OCI-LY1 (cell line): Measurements from ENCODE around the gene COL8A1.

Experiments used
- H2AFZ ChIP-seq: fragments of 200-600 bp; sonication (generic), shearing (Covaris generic); 2 replicates; pipeline ENCODE4 v1.6.0; 2014; ENCODE audit warnings: antibody characterized with exemption, mild to moderate bottlenecking, low read length
- H3F3A ChIP-seq: fragments of 200-600 bp; sonication (generic), shearing (Covaris generic); 2 replicates; pipeline ENCODE4 v1.6.0; 2014; ENCODE audit warnings: mild to moderate bottlenecking, antibody characterized with exemption, low read length, moderate library complexity; ENCODE audit not compliant: insufficient read depth
- H3K27ac ChIP-seq: fragments of 200-600 bp; sonication (generic); 2 replicates; pipeline ENCODE4 v1.5.1; 2014; ENCODE audit warnings: low read length, mixed run types, mild to moderate bottlenecking, low read depth; ENCODE audit not compliant: poor library complexity, severe bottlenecking
- H3K27me3 ChIP-seq: fragments of 200-600 bp; sonication (generic); 2 replicates; pipeline ENCODE4 v1.6.0; 2014; ENCODE audit warnings: antibody characterized with exemption, mild to moderate bottlenecking, low read length, moderate library complexity; ENCODE audit not compliant: insufficient read depth
- H3K36me3 ChIP-seq: fragments of 200-600 bp; sonication (generic); 2 replicates; pipeline ENCODE4 v1.6.1; 2014; ENCODE audit warnings: mild to moderate bottlenecking, antibody characterized with exemption, low read length, moderate library complexity, mixed read lengths; ENCODE audit not compliant: insufficient read depth
- H3K4me1 ChIP-seq: fragments of 200-600 bp; sonication (generic); 2 replicates; pipeline ENCODE4 v1.5.1; 2014; ENCODE audit warnings: mild to moderate bottlenecking, low read length, moderate library complexity; ENCODE audit not compliant: insufficient read depth, severe bottlenecking
- H3K4me2 ChIP-seq: fragments of 200-600 bp; sonication (generic), shearing (Covaris generic); 2 replicates; pipeline ENCODE4 v1.6.1; 2014; ENCODE audit warnings: low read length
- H3K4me3 ChIP-seq: fragments of 200-600 bp; sonication (generic); 2 replicates; pipeline ENCODE4 v1.5.1; 2014; ENCODE audit warnings: low read length, low read depth, mild to moderate bottlenecking, mixed read lengths; ENCODE audit not compliant: poor library complexity, severe bottlenecking
- H3K79me2 ChIP-seq: fragments of 200-600 bp; shearing (Covaris generic); 2 replicates; pipeline ENCODE4 v1.6.1; 2016; ENCODE audit warnings: mixed run types, low read length, mixed read lengths; ENCODE audit not compliant: insufficient read depth
- H3K9ac ChIP-seq: fragments of 200-600 bp; sonication (generic), shearing (Covaris generic); 2 replicates; pipeline ENCODE4 v1.6.1; 2014; ENCODE audit warnings: mild to moderate bottlenecking, low read length, mixed read lengths
- H3K9me2 ChIP-seq: fragments of 200-600 bp; sonication (generic), shearing (Covaris generic); 2 replicates; pipeline ENCODE4 v1.6.1; 2014; ENCODE audit warnings: low read depth, mild to moderate bottlenecking, low read length, mixed read lengths
- H3K9me3 ChIP-seq: fragments of 200-600 bp; shearing (Covaris generic); 2 replicates; pipeline ENCODE4 v1.6.1; 2014; ENCODE audit warnings: low read length, mixed read lengths
- H4K20me1 ChIP-seq: fragments of 200-600 bp; sonication (generic), shearing (Covaris generic); 2 replicates; pipeline ENCODE4 v1.6.0; 2016; ENCODE audit warnings: mild to moderate bottlenecking, low read length; ENCODE audit not compliant: insufficient read depth
- CTCF ChIP-seq: fragments of 200-600 bp; sonication (generic), shearing (Covaris generic); IDR thresholded peaks from 2 replicates; pipeline ENCODE4 v1.5.1; 2017; ENCODE audit warnings: mild to moderate bottlenecking, antibody characterized with exemption, low read length, moderate library complexity, mixed read lengths
- EZH2 ChIP-seq: fragments of 200-600 bp; sonication (generic), shearing (Covaris generic); IDR thresholded peaks from 2 replicates; pipeline ENCODE4 v1.8.0; 2017; ENCODE audit warnings: borderline replicate concordance, mixed run types, mild to moderate bottlenecking, antibody characterized with exemption, low read length, moderate library complexity, mixed read lengths

The COL8A1 gene

GRCh38 chr3:99646107-99646435 is 7.7 kb downstream of the COL8A1 start:
- Histone ChIP-seq H3K9me3 (no peaks in the 10 kb centered on the region), H3K4me3 (no peak overlapping the region), H3K9ac (no peak overlapping the region), H3K9me2 (no peaks in the 10 kb centered on the region), H3K79me2 (no peaks in the 10 kb centered on the region), H3F3A (no peaks in the 10 kb centered on the region), H4K20me1 (no peaks in the 10 kb centered on the region), H3K27ac (no peak overlapping the region), H3K27me3 (no peaks in the 10 kb centered on the region), H2AFZ (no peak overlapping the region), H3K36me3 (no peaks in the 10 kb centered on the region), H3K4me1 (no peaks in the 10 kb centered on the region), H3K4me2 (no peak overlapping the region)
- no peak for TF ChIP-seq CTCF
- no peak for TF ChIP-seq EZH2

DNA sequence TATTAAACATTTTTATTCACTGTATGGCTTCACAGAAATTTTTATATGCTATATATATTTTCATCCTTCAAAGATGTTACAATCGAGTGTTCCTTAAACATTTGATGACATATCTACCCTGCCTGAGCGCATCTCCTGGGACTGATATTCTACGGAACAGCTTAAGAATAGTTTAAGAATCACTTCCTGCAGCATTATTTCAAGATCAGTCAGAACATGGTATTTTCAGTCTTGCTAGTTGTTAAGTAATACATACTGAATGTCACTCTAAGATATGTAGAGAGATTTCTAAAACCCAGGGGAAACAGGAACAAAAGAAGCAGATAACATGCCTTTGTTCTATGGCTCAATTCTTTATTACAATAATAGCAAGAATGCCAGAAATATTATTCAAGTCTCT is 8.7 kb downstream of the COL8A1 start:
- Histone ChIP-seq H3K4me3 (no peak overlapping the region), H3K9me2 (no peaks in the 10 kb centered on the region), H3K27ac (no peak overlapping the region), H3K79me2 (no peaks in the 10 kb centered on the region), H3F3A (no peaks in the 10 kb centered on the region), H2AFZ (no peak overlapping the region), H3K36me3 (no peaks in the 10 kb centered on the region), H3K9ac (no peak overlapping the region), H3K4me2 (no peak overlapping the region), H3K9me3 (no peaks in the 10 kb centered on the region), H4K20me1 (no peaks in the 10 kb centered on the region), H3K4me1 (no peaks in the 10 kb centered on the region), H3K27me3 (no peaks in the 10 kb centered on the region)
- TF ChIP-seq EZH2 = no peak
- no peak for TF ChIP-seq CTCF

GRCh38 chr3:99648101-99648500 is 9.7 kb downstream of the COL8A1 start:
- no peaks in the 10 kb centered on the region for H3K9me3 ChIP-seq
- H3K4me3 ChIP-seq = no peak overlapping the region
- no peak for TF ChIP-seq EZH2
- no peak for TF ChIP-seq CTCF
- H3K9ac ChIP-seq = no peak overlapping the region
- H3K27ac ChIP-seq = no peak overlapping the region
- no peaks in the 10 kb centered on the region for H3K27me3 ChIP-seq
- H3K36me3 ChIP-seq = no peaks in the 10 kb centered on the region
- H3K4me1 ChIP-seq = no peaks in the 10 kb centered on the region
- no peaks in the 10 kb centered on the region for H3K79me2 ChIP-seq
- H3K9me2 ChIP-seq = no peaks in the 10 kb centered on the region
- H4K20me1 ChIP-seq = no peaks in the 10 kb centered on the region
- H3K4me2 ChIP-seq = no peak overlapping the region
- no peaks in the 10 kb centered on the region for H3F3A ChIP-seq
- no peak overlapping the region for H2AFZ ChIP-seq
